Fibroblast of mammary gland (primary cell): ENCODE measurements around the gene AIP.

Source experiments
- DNase-seq: peaks from one replicate; pipeline ENCODE4 v3.0.0-alpha.2; 2010; ENCODE audit warnings: low read depth
- H3K4me3 ChIP-seq: 2 replicates; pipeline ENCODE4 v1.5.1; 2011; ENCODE audit warnings: low read depth, mild to moderate bottlenecking, low read length, moderate library complexity; ENCODE audit not compliant: control insufficient read depth
- TF ChIP-seq, protein P1 (sequence below): conservative IDR thresholded peaks from 2 replicates; pipeline ENCODE4 v1.5.1; 2011; ENCODE audit warnings: low read depth, low read length, inconsistent platforms; ENCODE audit not compliant: control insufficient read depth, insufficient read depth

AIP gene

DNA sequence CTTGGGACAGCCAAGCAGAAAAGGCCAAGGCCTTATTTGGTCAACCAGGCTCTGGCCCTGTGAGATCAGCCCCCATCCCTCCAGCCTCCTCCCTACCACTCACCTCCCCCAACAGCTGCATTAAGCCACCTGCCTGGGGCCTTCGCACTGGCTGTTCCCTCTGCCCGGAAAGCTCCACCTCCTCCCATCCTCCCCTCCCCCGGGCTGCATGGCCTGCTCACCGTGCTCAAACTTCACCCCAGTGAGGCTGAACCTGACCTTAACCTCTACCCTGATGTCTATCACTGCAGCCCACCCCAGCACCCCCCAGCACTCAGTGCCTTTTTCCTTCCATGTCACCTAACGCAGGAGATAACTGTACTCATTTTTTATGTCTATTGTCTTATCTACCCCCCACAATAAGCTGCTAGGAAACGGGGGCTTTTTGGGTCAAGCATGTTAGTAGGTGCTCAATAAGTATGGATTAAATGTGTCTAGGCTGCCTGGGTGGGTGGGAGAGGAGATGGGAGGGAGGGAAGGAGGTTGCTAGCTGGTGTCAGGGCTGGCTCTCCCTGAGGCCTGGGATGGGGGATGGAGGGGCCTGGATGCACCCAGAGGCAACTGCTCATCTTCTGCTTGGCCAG lies 46.3 kb upstream of the AIP start:
- no peak for DNase-seq
- TF ChIP-seq, protein P1, sequence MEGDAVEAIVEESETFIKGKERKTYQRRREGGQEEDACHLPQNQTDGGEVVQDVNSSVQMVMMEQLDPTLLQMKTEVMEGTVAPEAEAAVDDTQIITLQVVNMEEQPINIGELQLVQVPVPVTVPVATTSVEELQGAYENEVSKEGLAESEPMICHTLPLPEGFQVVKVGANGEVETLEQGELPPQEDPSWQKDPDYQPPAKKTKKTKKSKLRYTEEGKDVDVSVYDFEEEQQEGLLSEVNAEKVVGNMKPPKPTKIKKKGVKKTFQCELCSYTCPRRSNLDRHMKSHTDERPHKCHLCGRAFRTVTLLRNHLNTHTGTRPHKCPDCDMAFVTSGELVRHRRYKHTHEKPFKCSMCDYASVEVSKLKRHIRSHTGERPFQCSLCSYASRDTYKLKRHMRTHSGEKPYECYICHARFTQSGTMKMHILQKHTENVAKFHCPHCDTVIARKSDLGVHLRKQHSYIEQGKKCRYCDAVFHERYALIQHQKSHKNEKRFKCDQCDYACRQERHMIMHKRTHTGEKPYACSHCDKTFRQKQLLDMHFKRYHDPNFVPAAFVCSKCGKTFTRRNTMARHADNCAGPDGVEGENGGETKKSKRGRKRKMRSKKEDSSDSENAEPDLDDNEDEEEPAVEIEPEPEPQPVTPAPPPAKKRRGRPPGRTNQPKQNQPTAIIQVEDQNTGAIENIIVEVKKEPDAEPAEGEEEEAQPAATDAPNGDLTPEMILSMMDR = no peak
- H3K4me3 ChIP-seq = no peak overlapping the region

DNA sequence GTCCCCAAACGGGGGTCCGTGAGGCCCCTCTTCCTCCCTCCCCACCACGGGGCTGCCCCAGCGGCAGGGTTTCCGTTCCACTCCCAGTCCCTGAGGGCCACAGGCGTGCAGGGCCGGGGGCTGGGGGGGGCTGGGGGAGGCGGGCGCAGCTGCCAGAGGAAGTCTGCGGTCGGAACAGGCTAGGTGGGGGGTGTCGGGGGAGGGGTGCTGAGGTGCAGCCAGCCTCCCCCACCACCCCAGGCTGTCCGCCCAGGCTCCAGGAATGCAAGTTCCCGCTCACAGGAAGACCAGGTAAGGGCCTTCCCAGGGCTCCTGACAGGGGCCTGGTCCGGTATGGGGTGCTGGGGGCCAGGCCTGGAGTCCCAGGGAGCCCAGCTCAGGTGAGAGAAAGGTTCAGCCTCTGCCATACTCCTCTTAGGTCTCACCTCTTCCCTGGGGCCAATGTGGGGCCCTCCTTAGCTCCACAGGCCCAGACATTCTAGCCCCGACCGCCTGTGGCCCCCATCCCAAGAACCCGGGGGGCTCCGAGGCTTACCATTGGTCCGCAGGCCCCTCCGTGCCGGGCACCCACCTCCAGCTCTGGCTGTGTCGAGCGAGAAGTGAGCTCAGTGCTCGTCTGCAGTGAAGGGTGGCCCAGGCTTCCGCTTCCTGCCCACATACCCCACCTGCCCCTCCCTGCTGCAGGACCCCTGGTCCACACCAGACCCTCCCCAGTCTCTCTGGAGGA lies 45.6 kb upstream of the AIP start, which contains the start of gene PTPRCAP:
PTPRCAP (minus strand) TSS at position 601 of the 727 bp plus-strand sequence; CDS start at position 538, 63 bp downstream.
- TF ChIP-seq, protein P1 = no peak
- DNase-seq = no peak
- H3K4me3 ChIP-seq = no peak within 1 kb of the TSS

DNA sequence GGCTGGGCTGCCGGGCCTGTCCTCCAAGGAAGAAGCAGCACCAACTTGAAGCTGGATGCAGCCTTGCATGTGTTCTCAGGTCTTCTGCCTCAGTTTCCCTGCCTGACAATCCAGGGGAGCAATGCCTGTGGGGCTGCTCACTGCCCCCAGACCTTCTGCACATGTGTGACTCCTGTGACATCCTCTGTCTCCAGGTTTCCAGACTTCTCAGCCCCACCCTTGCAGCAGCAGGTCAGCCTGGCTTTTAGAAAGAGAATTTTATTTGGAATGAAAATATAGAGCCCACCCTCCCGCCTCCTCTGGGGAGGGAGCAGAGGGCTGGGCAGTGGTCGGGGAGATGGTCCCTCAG lies 45.0 kb upstream of the AIP start:
- TF ChIP-seq, protein P1 = no peak
- DNase-seq = no peak
- H3K4me3 ChIP-seq = no peak overlapping the region

DNA sequence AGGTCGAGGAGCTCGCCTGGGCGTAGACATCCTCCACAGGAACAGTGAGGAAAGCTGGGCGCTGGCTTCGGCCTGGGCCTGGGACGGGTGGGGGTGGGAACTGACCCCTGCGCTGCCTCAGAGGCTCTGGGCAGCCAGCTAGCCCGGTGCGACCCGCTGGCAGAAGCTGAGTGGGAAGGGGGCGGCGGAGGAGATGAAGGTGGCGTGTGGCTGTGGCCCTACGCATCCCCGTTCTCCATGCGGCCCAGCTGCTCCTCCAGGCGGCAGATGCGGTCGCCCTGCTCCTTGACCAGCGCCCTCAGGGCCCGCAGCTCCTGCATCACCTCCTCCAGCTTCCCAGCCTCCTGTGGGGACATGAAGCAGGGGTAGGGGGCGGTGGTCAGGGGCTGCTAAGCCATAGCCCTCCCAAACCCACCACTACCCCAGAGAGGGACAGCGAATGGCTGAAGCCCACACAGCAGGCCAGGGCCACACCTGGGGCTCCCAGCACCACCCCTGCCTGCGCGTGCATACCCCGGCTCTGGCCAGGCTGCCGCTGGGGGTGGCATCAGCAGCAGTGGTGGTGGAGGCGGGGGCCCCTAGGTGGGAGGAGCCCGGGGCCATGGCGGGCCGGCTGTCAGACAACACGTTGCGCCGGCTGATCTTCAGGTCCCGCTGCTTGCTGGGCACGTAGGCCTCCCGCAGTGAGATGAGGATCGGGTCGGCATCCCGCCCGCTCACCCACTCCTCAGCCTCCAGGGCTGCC lies 44.5 kb upstream of the AIP start:
- no peak overlapping the region for H3K4me3 ChIP-seq
- TF ChIP-seq, protein P1 = no peak
- no peak for DNase-seq

DNA sequence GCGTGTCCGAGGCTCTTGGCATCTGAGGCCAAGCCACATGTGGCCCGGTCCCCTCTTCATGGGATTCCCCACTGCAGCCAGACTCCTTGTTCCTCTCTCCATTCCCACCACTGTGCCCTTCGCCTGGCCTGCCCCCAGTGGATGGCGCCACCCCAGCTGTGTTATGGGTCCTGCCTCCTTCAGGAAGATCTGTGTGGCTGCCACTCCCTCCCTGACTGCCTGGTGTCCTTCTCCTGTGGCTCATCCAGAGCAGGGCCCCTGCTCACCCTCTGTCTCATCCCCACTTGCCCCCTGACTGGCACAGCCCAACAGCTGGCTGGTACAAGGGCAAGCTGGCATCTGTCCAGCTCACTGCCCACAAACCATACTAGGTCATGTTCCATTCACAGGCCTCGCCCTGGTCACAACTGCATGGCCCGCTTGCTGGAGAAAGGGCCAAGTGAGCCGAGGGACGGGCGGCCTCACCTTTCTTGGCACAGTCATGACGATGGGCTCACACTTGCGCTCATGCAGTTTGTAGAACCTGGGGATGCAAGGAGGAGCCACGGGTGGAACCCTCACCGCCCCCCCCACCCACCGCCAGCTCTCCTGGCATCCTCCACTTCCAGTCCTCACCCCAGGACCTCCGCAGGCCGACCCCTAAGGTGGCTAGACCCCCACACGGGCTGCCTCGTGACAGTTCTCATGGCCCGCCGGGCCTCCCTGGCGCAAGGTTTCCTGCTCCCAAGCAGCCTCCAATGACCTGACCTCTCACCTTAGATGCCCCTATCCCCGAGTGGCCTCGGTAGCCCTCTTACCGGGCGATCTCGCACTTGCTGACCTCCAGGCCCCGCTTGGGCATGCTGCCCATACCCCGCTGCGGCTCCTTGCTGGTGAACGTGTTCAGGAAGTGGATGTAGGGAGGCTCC lies 43.3 kb upstream of the AIP start:
- TF ChIP-seq, protein P1 = no peak
- DNase-seq = no peak
- no peak overlapping the region for H3K4me3 ChIP-seq
